Left ventricle myocardium inferior (tissue), 1 donor: ENCODE measurements around the gene BDKRB1. TPM values are rescaled to one million over a fixed set of nuclear protein-coding genes. Genes with fewer than 3 reads are reported as not detected.

Experiments
- DNase-seq: peaks from one replicate; pipeline ENCODE4 v3.0.0-alpha.2; 2020
- H3K27ac ChIP-seq: fragments of 200-600 bp; replicated peaks from 2 replicates; pipeline ENCODE4 v1.8.0; 2021
- H3K27me3 ChIP-seq: fragments of 200-600 bp; 2 replicates; pipeline ENCODE4 v1.8.0; 2021; ENCODE audit warnings: low read depth
- H3K36me3 ChIP-seq: fragments of 200-600 bp; 2 replicates; pipeline ENCODE4 v1.8.0; 2021
- H3K4me1 ChIP-seq: fragments of 200-600 bp; 2 replicates; pipeline ENCODE4 v1.8.0; 2021
- H3K4me3 ChIP-seq: fragments of 200-600 bp; 2 replicates; pipeline ENCODE4 v1.8.0; 2021; ENCODE audit warnings: mild to moderate bottlenecking, moderate library complexity
- H3K9me3 ChIP-seq: fragments of 200-600 bp; replicated peaks from 2 replicates; pipeline ENCODE4 v1.8.0; 2021
- CTCF ChIP-seq: fragments of 200-600 bp; IDR thresholded peaks from 2 replicates; pipeline ENCODE4 v1.8.0; 2021; ENCODE audit warnings: antibody characterized with exemption, mild to moderate bottlenecking, borderline replicate concordance
- intact Hi-C: fragments of 100-400 bp; cut with micrococcal nuclease; formaldehyde crosslinking; loops from one replicate; pipeline ENCODE4 v1.11.0; 2022
- total RNA-seq: library from RNA; stranded (reverse); fragmentation: NEBNext Ultra II Directional; extraction: Animal tissue kit (Norgen Biotek cat#: 25700); gene quantifications from one replicate; pipeline ENCODE4 v1.2.1, GENCODE V29; 2021
- donor health status: DM: no; HTN: yes; CAD: no; lungs with severe emphysema.

The BDKRB1 gene
- total RNA-seq, 1 donor from 2014 or later: not detected

- peaks cover 9% of the 10 kb centered on the region for H3K36me3 ChIP-seq
- H3K4me1 ChIP-seq: peaks cover 7% of the 10 kb centered on the region
- no peak overlapping the region for H3K4me3 ChIP-seq
- TF ChIP-seq CTCF: no peak
- H3K9me3 ChIP-seq: peaks cover 32% of the 10 kb centered on the region
- DNase-seq: no peak
- intact Hi-C loops: loop anchor here (10.0 kb wide), 1 partner anchor 279 kb away; no protein-coding TSS in a partner anchor
- H3K27ac ChIP-seq: no peak overlapping the region
- H3K27me3 ChIP-seq: peaks cover 9% of the 10 kb centered on the region
Observed at GRCh38 chr14:96273629-96274028, 17.6 kb downstream of the BDKRB1 start.

- no peak overlapping the region for H3K27ac ChIP-seq
- peaks cover 9% of the 10 kb centered on the region for H3K36me3 ChIP-seq
- no peak overlapping the region for H3K4me3 ChIP-seq
- TF ChIP-seq CTCF: no peak
- peaks cover 7% of the 10 kb centered on the region for H3K4me1 ChIP-seq
- peaks cover 4% of the 10 kb centered on the region for H3K27me3 ChIP-seq
- H3K9me3 ChIP-seq: peaks cover 37% of the 10 kb centered on the region
- no peak for DNase-seq
- intact Hi-C loops: loop anchor here (10.0 kb wide), 1 partner anchor 279 kb away; no protein-coding TSS in a partner anchor
Observed at GRCh38 chr14:96274122-96274521, 18.1 kb downstream of the BDKRB1 start.

GRCh38 chr14:96274543-96274942, 18.5 kb downstream of the BDKRB1 start:
- peaks cover 9% of the 10 kb centered on the region for H3K36me3 ChIP-seq
- no peaks in the 10 kb centered on the region for H3K27me3 ChIP-seq
- H3K27ac ChIP-seq: no peak overlapping the region
- intact Hi-C loops: loop anchor here (10.0 kb wide), 1 partner anchor 280 kb away; no protein-coding TSS in a partner anchor
- no peak for DNase-seq
- no peak for TF ChIP-seq CTCF
- no peak overlapping the region for H3K4me3 ChIP-seq
- H3K4me1 ChIP-seq: peaks cover 7% of the 10 kb centered on the region
- peaks cover 37% of the 10 kb centered on the region for H3K9me3 ChIP-seq

GRCh38 chr14:96275177-96276112, 19.4 kb downstream of the BDKRB1 start:
- H3K36me3 ChIP-seq: peaks cover 9% of the 10 kb centered on the region
- H3K27me3 ChIP-seq: no peaks in the 10 kb centered on the region
- H3K9me3 ChIP-seq: peaks cover 37% of the 10 kb centered on the region
- DNase-seq: peak; percentile 52
- intact Hi-C loops: loop anchor here (5.0 to 10.0 kb wide), 2 partner anchors 173 to 281 kb away; no protein-coding TSS in a partner anchor
- peak; percentile 95 for TF ChIP-seq CTCF
- H3K4me1 ChIP-seq: peaks cover 7% of the 10 kb centered on the region
- H3K27ac ChIP-seq: no peak overlapping the region
- H3K4me3 ChIP-seq: no peak overlapping the region

GRCh38 chr14:96277890-96278289, 21.9 kb downstream of the BDKRB1 start:
- intact Hi-C loops: loop anchor here (5.0 to 10.0 kb wide), 2 partner anchors 176 to 283 kb away; no protein-coding TSS in a partner anchor

More at GRCh38 chr14:96277890-96278289, 21.9 kb downstream of the BDKRB1 start:
- Histone ChIP-seq H3K27me3 (no peaks in the 10 kb centered on the region), H3K9me3 (peaks cover 18% of the 10 kb centered on the region), H3K4me3 (no peak overlapping the region), H3K36me3 (peaks cover 16% of the 10 kb centered on the region), H3K27ac (no peak overlapping the region), H3K4me1 (peaks cover 10% of the 10 kb centered on the region)
- no peak for DNase-seq
- TF ChIP-seq CTCF: no peak
